AG09309 (cell line): ENCODE data around the gene MAPK6.

ENCODE experiments used
- DNase-seq: peaks from one replicate; pipeline ENCODE4 v3.0.0-alpha.2; 2010; ENCODE audit warnings: low read depth
- H3K4me3 ChIP-seq: 2 replicates; pipeline ENCODE4 v1.5.1; 2011; ENCODE audit warnings: mild to moderate bottlenecking, low read depth, low read length, moderate library complexity; ENCODE audit not compliant: control insufficient read depth
- CTCF ChIP-seq: IDR thresholded peaks from 2 replicates; pipeline ENCODE4 v1.5.1; 2011; ENCODE audit warnings: mild to moderate bottlenecking, low read depth, low read length, inconsistent platforms; ENCODE audit not compliant: insufficient read depth, control insufficient read depth; ENCODE audit errors: missing control alignments

The MAPK6 gene

GRCh38 chr15:52010633-52011595 lies 8.1 kb upstream of the MAPK6 start:
- no peak overlapping the region for H3K4me3 ChIP-seq
- peak; percentile 74 for DNase-seq
- TF ChIP-seq CTCF, result no peak

- no peak for TF ChIP-seq CTCF
- no peak for DNase-seq
Measured at GRCh38 chr15:52011711-52012144, 7.3 kb upstream of the MAPK6 start.

DNA sequence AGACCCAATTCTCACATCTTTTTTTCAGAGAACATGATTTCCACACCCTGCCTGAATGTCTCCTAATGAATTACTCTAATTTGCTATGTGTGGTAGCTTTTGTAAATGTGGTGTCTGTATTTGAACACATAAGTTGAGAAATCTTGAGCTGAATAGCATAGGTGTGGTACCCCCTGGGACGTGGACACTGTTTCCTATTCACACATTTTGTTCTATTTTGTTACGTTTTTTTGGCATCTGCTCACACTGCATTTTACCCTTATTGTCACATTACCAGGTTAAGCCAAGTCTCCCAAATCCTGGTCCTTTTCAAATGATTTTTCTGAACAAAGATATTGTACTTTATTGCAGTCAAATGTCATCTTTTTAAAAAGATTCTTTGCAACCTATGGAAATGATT lies 6.8 kb upstream of the MAPK6 start:
- no peak for TF ChIP-seq CTCF
- DNase-seq, result no peak
- H3K4me3 ChIP-seq, result no peak overlapping the region

More at GRCh38 chr15:52011711-52012144, 7.3 kb upstream of the MAPK6 start:
- no peak overlapping the region for H3K4me3 ChIP-seq

- no peak overlapping the region for H3K4me3 ChIP-seq
- no peak for DNase-seq
- TF ChIP-seq CTCF, result no peak
Measured at GRCh38 chr15:52013151-52013791, 5.7 kb upstream of the MAPK6 start.

- no peak for TF ChIP-seq CTCF
- no peak overlapping the region for H3K4me3 ChIP-seq
- DNase-seq, result no peak
Measured at GRCh38 chr15:52014616-52015015, 4.4 kb upstream of the MAPK6 start.

- no peak for TF ChIP-seq CTCF
- no peak overlapping the region for H3K4me3 ChIP-seq
- no peak for DNase-seq
Measured at GRCh38 chr15:52016316-52016715, 2.7 kb upstream of the MAPK6 start.
